ENCODE measurements around the gene LCLAT1.
A peak's percentile ranks its signal among the peaks of the same experiment; 100 is the strongest.

The LCLAT1 gene

GRCh38 chr2:30424231-30424630, 22.8 kb upstream of the LCLAT1 start:
- DNase-seq: no peak

- DNase-seq: no peak
Observed at GRCh38 chr2:30425326-30425725, 21.7 kb upstream of the LCLAT1 start.

GRCh38 chr2:30427606-30428347, 19.3 kb upstream of the LCLAT1 start:
- no peak for DNase-seq

DNA sequence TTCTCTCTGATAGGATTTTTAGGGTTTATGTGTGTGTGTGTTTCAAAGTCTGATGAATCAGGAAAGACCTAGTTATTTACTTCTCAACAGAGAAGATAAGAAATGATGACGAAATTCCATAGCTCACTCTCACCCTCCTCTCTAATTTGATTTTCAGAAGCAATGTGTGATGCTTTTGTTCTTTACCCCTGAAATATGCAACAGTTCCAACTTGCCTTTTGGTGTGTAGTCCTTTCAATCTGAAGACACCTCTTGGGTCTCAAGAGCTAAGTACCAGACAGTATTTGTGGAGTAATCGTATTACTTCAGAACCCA, 18.7 kb upstream of the LCLAT1 start:
- no peak for DNase-seq

GRCh38 chr2:30428827-30429461, 18.1 kb upstream of the LCLAT1 start:
- no peak for DNase-seq

DNA sequence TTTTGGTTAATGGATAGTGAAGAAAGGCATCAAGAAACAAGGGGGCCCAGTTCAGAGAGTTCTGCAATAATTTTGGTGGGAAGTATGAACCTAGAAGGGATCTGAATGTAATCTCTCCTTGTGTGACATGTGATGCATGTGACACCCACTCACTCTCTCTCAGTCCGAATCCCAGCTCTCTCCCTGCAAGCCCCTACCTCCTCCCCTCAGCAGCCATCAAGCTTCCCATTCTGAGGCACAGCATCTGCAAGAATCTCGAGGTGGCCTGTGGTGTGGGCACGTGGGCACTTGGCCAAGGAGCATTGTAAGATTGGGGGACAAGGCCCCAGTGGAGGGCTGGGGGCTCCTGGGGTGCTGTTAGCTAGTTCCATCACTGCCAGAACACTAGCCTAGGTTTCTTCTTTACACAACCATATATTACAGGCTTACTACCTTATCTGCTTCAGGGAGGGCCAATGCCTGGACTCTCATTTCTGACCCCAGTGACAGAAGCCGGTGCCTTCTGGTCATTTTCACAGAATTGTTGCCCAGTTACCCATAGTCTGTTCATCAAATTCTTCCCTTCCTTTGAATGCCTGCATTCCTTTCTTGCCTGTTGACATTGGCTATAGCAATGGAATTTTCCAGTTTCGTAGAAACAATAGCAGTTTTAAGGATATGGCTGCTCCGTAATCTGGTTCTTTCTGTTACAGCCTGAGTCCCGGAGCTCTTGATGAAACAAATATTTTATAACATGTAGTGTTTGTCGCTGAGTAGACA, 13.3 kb upstream of the LCLAT1 start:
- DNase-seq: no peak

DNA sequence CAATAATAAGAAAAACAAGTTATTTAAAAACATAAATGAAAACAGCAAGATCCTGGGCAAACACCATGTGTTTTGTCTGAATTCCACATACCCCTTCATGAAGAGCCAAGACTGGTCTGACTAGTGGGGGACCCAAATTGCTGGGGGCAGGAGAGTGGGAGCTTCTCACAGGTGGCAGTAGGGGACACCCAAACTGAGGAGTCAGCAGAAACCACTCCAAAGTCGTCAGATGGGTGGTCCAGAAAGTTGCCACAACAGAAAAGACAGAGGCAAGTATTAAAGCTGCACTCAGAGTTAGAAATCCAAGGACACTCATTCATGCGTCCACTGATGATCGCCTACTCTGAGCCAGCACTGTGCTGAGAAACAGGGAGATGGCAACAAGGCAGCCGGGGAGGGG, 12.3 kb upstream of the LCLAT1 start:
- no peak for DNase-seq

DNA sequence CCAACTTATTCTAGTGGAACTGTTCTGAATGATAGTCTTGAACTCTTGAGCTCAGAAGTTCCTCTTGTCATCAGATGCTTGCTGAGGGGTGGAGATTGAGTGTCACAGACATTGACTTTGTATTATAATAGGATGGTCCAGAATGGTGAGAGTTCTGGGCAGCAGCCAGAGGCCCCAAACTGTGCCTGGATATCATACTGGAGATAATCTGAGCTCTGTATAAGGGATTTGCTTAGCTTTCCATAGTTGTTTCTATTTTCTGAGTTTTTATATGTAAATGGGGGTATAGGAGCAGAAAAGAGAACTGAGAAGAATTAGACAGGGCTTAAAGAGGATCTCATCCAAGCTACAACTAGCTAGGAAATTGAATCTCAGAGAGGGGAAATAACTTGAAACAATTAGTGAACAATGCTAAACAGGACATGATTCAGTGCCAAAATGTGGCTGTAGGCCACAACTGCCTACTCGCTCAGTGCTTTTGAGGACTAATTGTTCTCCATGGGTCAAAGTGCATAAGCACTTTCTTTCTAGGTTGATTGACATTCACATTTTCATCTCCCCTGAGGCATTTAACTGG, 10.1 kb upstream of the LCLAT1 start:
- no peak for DNase-seq

- no peak for DNase-seq
Observed at GRCh38 chr2:30437809-30438548, 9.1 kb upstream of the LCLAT1 start.

GRCh38 chr2:30439296-30439695, 7.8 kb upstream of the LCLAT1 start:
- DNase-seq: no peak

DNA sequence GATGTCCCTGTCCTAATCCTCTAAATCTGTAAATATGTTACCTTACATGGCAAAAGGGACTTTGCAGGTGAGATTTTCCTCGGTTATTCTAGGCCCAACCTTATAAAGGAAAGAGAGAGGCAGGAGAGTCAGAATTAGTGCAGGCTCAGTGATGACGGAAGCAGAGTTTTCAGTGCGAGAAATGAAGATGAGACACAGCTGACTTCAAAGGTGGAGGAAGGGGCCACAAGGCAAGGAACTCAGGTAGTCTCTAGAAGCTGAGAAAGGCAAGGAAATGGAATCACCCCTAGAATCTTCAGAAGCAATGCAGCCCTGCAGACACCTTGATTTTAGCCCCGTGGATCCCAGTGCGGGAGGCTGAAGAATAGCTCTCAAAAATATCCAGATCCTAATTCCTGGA, 7.2 kb upstream of the LCLAT1 start:
- DNase-seq: no peak

DNA sequence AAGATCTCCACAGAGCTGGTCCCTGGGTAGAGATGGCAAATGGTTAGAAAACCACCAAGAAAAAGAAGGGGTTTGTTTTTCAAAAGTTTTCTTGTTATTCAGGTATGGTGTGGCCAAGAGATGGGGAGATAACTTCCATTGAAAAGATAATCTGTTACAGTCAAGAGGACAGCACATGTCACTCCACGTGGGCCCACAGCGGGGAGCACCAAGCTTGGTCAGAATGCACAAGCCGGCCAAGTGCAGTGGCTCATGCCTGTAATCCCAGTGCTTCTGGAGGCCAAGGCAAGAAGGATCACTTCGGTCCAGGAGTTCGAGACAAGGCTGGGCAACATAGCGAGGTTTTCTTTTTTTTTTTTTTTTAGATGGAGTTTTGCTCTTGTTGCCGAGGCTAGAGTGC, 6.0 kb upstream of the LCLAT1 start:
- no peak for DNase-seq

DNA sequence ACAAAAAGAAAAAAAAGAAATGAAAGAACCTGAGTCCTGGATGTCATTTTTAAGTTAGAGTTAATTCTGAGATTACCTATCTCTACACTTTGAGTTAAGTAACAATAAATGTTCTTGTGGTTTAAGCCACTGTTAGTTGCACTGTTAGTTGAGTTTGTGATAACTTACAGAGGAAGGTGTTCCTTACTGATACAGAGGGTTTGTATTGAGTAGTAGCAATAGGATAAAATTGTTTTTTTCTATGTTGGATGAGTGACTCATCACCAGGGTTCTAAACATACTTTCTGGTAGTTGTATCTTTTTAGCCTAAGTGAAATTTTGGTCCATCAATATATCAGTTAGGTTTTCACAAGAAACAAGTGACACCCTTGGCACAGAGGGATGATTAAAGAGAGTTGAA, 4.0 kb upstream of the LCLAT1 start:
- no peak for DNase-seq

- DNase-seq: no peak
Observed at GRCh38 chr2:30444273-30444672, 2.8 kb upstream of the LCLAT1 start.

- DNase-seq: no peak
Observed at GRCh38 chr2:30445266-30445821, 1.7 kb upstream of the LCLAT1 start.

DNA sequence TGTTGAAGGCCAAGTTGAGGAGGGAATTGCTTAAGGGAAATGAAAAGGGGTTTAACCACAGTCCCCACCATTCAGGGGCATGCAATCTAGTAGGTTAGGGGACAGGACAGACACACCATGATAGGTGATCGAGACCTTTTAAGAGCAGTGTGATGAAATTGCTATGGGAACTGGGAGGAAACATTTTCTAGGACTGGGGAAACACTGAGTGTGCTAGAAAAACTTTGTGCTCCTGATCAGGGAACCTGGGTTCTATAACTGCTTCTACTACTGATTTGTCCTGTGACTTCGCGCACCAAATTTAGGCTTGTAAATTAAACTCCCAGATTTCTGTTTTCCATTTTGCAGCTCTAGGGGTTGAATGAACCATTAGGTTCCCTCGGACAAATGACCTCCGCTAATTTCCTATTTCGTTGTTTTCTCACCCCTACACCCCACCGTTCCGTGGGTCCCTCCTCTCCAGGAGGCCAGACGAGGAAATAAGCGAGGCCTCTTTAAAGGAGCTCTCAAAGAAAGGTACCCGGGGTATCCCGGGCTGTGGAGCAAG, 371 bp upstream of the LCLAT1 start:
- DNase-seq: peak in 1 of 2 experiments; percentile 4

- DNase-seq: no peak
Observed at GRCh38 chr2:30448308-30448707, 1.3 kb downstream of the LCLAT1 start.

GRCh38 chr2:30448866-30449265, 1.8 kb downstream of the LCLAT1 start:
- DNase-seq: no peak

DNA sequence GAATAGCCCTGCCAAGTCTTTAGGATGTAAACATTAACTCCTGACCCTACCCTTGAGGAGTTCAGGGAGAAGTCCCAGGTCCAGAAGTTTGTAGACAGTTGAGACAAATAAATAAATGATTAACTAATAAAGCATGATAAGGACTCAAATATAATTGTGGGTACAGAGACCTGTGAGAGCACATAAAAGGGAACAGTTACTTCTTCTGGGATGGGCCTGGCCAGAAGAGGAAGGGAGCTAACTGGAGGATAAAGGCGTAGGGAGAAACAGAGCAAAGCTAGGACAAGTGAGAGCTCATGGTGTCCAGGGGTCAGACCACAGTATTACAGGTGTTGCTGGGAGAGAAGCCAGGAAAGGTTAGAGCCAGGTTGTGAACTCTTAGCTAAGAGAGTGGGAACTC, 3.0 kb downstream of the LCLAT1 start:
- DNase-seq: no peak

- DNase-seq: no peak
Observed at GRCh38 chr2:30453498-30453897, 6.5 kb downstream of the LCLAT1 start.

DNA sequence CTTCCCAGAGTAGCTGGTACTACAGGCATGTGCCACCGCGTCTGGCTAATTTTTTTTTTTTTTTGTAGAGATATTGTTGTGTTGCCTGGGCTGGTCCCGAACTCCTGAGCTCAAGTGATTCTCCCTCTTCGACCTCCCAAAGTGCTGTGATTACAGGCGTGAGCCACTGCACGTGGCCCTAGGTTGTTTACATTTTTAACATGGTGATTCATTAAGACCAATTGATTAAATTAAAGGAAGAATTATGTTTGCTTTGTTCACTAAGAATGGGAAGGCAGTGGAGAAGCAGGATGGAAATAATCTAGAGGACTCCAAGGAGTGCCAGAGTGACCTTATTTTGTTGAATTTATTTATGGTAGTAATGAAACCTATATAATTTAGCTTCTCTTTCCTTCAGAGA, 7.5 kb downstream of the LCLAT1 start:
- DNase-seq: no peak

DNA sequence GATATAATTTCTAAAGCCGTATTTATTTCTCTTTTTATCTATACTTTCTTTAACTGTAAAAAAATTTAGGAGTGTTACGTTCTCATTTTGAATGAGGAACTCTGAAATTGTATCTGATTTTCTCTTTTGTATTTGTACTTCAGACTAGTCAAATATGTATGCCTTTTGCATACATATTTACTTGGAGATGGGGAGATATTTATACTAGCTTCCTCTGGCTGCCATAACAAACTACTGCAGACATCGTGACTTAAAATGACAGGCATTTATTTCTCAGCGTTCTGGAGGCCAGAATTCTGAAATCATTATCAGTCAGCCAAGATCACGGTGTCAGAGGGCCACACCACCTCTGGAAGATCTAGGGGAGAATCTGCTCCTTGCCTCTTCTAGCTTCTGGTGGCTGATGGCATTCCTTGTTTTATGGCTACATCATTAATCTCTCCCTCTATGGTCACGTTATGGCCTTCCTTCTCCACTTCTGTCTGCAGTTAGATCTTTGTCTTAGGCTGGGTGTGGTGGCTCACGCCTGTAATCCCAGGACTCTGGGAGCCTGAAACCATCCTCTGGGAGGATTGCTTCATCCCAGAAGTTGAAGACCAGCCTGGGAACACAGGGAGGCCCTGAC, 8.2 kb downstream of the LCLAT1 start:
- no peak for DNase-seq

All from NCI-H524 (cell line).